ENCODE results near the gene SNAI3.

Gene SNAI3

GRCh38 chr16:88656291-88656980, 29.9 kb downstream of the SNAI3 start:
- no peak for TF ChIP-seq CTCF (IDR thresholded peaks at IDR 0.05; ENCODE audit: poor library complexity, severe bottlenecking)
- DNase-seq (ENCODE audit: low spot score) = no peak
- H3K27me3 ChIP-seq (ENCODE audit: insufficient read depth, poor library complexity, severe bottlenecking) = no peaks in the 10 kb centered on the region
- no peak overlapping the region for H3K4me3 ChIP-seq (ENCODE audit: severe bottlenecking)
- H3K9me3 ChIP-seq (ENCODE audit: severe bottlenecking) = no peaks in the 10 kb centered on the region
- ATAC-seq (ENCODE audit: low read depth) = no peak
- H3K36me3 ChIP-seq (ENCODE audit: low read depth) = peaks cover 86% of the 10 kb centered on the region
- H3K4me1 ChIP-seq (ENCODE audit: insufficient read depth, poor library complexity, severe bottlenecking) = peaks cover 5% of the 10 kb centered on the region
- H3K27ac ChIP-seq (ENCODE audit: poor library complexity, severe bottlenecking) = no peak overlapping the region

GRCh38 chr16:88655733-88656281, 30.5 kb downstream of the SNAI3 start:
- DNase-seq (ENCODE audit: low spot score) (peak; percentile 70), ATAC-seq (ENCODE audit: low read depth) (no peak)
- Histone ChIP-seq H3K4me3 (ENCODE audit: severe bottlenecking) (no peak overlapping the region), H3K4me1 (ENCODE audit: insufficient read depth, poor library complexity, severe bottlenecking) (no peaks in the 10 kb centered on the region), H3K36me3 (ENCODE audit: low read depth) (peaks cover 82% of the 10 kb centered on the region), H3K9me3 (ENCODE audit: severe bottlenecking) (no peaks in the 10 kb centered on the region), H3K27me3 (ENCODE audit: insufficient read depth, poor library complexity, severe bottlenecking) (no peaks in the 10 kb centered on the region), H3K27ac (ENCODE audit: poor library complexity, severe bottlenecking) (no peak overlapping the region)
- TF ChIP-seq CTCF (IDR thresholded peaks at IDR 0.05; ENCODE audit: poor library complexity, severe bottlenecking) = no peak

GRCh38 chr16:88655053-88655732, 31.1 kb downstream of the SNAI3 start:
- Histone ChIP-seq H3K27me3 (ENCODE audit: insufficient read depth, poor library complexity, severe bottlenecking) (no peaks in the 10 kb centered on the region), H3K4me1 (ENCODE audit: insufficient read depth, poor library complexity, severe bottlenecking) (no peaks in the 10 kb centered on the region), H3K9me3 (ENCODE audit: severe bottlenecking) (no peaks in the 10 kb centered on the region), H3K4me3 (ENCODE audit: severe bottlenecking) (no peak overlapping the region), H3K27ac (ENCODE audit: poor library complexity, severe bottlenecking) (no peak overlapping the region), H3K36me3 (ENCODE audit: low read depth) (peaks cover 79% of the 10 kb centered on the region)
- no peak for ATAC-seq (ENCODE audit: low read depth)
- peak; percentile 70 for DNase-seq (ENCODE audit: low spot score)
- TF ChIP-seq CTCF (IDR thresholded peaks at IDR 0.05; ENCODE audit: poor library complexity, severe bottlenecking) = no peak

GRCh38 chr16:88654363-88655052, 31.8 kb downstream of the SNAI3 start:
- H3K27ac ChIP-seq (ENCODE audit: poor library complexity, severe bottlenecking) = no peak overlapping the region
- no peak for DNase-seq (ENCODE audit: low spot score)
- no peaks in the 10 kb centered on the region for H3K4me1 ChIP-seq (ENCODE audit: insufficient read depth, poor library complexity, severe bottlenecking)
- H3K36me3 ChIP-seq (ENCODE audit: low read depth) = peaks cover 75% of the 10 kb centered on the region
- no peak for ATAC-seq (ENCODE audit: low read depth)
- no peaks in the 10 kb centered on the region for H3K27me3 ChIP-seq (ENCODE audit: insufficient read depth, poor library complexity, severe bottlenecking)
- no peak for TF ChIP-seq CTCF (IDR thresholded peaks at IDR 0.05; ENCODE audit: poor library complexity, severe bottlenecking)
- no peak overlapping the region for H3K4me3 ChIP-seq (ENCODE audit: severe bottlenecking)
- no peaks in the 10 kb centered on the region for H3K9me3 ChIP-seq (ENCODE audit: severe bottlenecking)
